ENCODE results near the gene STYX.
"Not testable (repeated sequence)": the region's sequence is repeated elsewhere in the genome, so short reads cannot be mapped to it uniquely, and the experiment has no call there.

The STYX gene

DNA sequence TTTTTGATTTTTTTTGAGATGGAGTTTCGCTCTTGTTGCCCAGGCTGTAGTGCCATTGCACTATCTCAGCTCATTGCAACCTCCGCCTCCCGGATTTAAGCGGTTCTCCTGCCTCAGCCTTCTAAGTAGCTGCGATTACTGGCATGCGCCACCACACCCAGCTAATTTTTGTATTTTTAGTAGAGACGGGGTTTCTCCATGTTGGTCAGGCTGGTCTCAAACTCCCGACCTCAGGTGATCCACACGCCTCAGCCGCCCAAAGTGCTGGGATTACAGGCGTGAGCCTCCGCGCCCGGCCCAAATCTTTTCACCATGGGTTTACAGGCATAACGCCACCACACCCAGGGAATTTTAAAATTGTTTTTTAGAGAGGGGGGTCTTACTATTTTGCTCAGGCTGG is 931 bp upstream of the STYX start:
- DNase-seq, result not testable (repeated sequence)

DNA sequence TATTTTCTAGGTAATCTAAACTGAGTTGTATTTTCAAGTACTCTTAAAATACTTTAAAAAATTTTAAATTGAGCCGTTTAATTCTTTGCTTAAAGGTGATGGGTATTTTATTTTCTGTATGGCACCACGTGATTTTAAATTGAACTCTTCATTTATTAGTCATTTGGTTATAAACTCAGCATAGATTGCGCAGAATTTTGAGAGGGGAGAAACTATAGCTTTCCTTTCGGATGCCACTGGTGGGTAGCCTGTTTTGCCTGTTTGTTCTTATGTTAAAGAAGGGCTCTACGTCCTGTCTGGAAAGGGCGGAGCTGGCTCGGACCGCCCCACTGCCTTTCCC is 411 bp upstream of the STYX start:
- DNase-seq, result no peak

DNA sequence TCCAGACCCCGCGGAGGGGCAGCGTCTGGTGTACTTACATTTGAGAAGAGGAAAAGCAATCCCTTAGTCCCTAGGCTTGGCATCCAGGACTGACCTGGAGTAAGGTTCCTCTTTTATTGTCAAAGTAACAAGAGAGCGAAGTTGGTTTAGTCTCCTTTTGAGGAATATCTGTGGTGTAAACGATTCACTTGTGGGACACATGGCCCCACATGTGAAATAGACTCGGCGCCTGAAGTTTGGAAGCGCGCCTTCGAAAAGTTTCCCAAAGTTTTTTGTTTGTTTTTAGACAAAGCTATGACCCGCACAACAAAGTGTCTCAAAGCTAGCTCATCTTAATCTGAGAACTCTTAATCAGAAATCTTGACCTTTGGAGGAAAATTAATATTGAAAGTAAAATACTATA is 744 bp downstream of the STYX start:
- no peak for DNase-seq

DNA sequence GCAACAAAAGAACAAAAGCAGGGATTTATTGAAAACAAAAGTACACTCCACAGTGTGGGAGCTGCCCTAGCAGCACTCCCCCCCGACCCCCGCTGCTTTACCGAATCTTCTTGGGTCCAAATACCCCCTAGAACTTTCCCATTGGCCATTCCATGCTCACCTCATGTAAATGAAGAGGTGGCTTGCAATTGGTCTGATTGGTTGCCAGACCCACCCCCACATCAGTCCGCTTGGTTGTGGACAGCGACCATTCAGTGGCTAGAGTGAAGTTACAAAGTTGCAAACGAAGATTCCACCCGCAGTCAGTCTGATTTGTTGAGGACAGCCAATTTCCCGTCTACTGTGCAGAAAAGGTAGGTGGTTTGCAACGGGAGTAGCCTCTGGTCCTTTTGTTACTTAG is 3.9 kb downstream of the STYX start:
- no peak for DNase-seq

DNA sequence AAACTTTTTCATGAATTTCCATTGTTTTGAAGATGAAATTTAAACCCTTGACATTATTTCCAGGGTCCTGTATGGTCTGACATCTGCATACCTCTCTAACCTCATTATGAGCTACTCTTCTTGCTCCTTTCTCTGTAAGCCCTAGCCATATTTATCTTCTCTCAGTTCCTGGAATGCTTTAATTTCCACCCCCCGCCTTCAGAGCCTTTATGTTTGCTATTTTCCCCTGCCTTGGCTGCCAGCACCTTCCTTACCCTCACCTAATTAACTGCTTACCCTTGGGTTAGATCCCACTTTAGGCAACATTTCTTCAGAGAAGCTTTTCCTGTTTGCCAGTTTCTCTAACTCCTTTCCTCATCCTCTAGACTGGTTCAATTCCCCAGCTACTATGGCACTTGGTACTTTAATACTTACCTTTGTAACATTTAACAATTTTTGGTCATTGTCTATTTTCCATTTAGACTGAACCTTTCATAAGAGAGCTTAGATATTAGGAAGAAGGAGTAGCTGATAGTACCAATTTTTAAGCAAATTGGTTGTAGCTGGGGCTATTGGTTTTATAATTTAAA is 6.0 kb downstream of the STYX start:
- DNase-seq, result no peak

DNA sequence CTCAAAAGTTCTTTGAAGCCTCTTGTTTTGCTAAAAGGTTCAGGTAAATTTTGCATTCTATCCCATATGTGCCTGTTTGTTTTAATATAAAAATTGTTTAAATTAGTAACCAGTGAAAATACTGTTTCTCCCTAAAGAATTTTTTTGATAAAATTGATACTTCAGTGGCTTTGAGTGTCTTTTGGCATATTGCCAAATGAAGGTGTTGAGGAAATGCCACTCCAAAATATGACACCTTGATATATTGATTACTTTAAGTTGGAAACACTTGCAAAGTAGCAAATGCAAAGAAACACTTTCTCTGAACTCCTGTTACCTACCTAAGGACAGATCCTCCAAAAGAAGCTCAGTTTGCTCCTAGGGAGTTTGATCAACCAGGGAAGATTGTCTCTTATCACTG is 8.4 kb downstream of the STYX start:
- DNase-seq, result no peak

DNA sequence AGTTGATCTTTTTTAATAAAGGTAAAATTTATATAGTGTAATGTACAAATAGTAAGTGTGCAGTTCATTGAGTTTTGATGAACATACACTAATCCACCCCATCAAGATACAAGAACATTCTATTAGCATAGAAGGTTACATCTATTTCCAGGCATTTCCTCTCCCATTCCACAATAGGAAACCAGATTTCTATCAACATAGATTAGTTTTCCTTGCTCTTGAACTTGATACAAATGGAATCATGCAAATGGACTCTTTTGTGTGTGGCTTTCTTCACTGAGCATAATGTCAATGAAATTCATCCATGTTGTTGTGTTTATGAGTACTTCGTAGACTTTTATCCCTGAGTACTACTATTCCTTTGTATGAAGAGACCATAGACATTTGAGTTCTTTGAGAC is 10.8 kb downstream of the STYX start:
- no peak for DNase-seq

DNA sequence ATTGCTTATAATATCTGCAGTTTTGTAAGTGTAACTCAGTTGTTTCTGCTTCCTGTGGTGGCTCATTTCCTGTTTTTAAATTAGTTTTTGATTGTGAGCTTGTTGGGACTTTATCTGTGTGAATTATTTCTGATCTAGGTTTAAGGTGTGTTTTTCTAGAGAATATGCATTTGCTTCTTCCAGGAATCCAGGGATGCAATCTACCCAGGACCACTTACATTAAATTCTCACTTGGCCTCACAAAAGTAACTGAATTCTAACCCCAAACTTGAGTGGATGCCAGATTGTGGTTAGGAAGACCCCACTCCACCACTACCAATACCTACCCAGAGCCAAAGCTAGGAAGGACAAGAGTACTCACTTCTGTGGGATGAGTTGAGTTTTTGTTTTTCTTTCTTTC is 11.9 kb downstream of the STYX start:
- DNase-seq, result no peak

DNA sequence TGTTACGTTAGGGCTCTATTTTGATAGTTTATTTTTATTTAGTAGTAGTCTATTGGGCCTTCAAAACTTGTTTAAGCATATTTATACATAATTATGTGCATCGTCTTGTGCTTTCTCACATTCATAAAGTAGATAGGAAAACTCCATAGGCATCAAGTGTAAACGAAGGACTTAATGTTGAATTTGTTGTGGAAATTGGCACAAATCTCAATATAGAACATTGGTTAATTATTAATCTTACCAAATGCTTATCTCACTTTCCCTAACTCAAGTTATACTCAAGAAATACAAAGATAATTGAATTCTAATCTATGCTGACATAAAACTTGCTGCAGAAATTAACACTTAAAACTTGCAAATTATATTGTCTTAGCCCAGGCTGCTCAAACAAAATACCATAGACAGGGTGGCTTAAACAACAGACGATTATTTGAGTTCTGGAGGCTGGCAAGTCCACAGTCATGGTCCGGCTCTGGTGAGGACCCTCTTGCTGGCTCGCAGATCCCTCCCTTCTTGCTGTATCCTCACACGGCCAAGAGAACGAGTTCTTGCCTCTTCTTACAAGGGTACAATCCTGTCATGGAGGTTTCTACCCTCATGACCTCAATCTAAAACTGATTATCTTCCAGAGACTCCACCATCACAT is 18.8 kb downstream of the STYX start:
- DNase-seq, result no peak

DNA sequence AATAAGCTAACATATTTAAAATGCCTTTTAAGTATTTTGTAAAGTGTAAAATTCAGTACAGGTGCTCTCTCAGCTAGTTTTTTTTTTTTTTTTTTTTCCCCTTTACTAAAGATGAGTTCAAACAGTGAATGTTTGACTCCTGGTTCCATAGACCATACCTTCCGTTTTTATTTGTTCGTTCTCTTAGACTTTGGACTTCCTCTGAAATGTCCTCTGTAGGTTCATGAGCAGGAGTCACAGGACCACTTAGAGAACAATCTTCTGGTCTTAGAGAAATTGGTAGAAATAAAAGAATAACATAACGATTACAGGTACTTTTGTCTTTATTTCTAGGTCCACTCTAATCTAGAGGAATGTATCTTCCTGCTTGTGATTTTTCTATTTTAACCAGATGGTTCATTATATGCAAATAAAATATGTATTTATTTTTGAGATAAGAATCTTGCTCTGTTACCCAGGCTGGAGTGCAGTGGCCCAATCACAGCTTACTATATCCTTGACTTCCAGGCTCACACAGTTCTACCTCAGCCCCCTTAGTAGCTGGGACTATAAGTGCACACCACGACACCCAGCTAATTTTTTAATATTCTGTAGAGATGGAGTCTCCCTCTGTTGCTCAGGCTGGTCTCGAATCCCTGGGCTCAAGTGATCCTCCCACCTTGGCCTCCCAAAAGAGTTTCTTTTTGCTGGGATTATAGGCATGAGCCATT is 25.8 kb downstream of the STYX start:
- no peak for DNase-seq

DNA sequence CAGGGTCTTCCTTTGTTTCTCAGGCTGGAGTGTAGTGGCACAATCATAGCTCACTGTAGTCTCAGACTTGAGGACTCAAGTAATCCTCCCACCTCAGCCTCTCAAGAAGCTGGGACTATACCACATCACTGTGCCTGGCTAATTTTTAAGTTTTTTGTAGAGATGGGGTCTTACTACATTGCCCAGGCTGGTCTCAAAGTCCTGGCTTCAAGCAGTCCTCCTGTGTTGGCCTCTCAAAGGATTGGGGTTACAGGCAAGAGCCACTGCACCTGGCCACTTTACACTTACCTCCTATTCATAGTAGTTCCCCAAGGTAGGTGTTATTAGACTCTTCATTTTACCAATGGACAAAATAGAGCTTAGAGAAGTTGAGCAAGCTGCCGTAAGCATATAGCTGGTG is 29.2 kb downstream of the STYX start:
- no peak for DNase-seq

DNA sequence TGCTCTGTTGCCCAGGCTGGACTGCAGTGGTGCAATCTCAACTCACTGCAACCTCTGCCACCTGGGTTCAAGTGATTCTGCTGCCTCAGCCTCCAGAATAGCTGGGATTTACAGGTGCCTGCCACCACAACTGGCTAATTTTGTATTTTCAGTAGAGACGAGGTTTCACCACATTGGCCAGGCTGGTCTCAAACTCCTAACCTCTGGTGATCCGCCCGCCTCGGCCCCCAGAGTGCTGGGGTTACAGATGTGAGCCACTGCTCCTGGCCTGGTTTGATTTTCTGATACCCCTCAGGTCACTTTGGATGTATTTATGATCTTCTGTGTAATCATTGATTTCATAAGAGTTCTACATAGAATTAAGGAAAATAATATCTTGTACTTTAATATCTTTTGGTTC is 33.0 kb downstream of the STYX start:
- not testable (repeated sequence) for DNase-seq

DNA sequence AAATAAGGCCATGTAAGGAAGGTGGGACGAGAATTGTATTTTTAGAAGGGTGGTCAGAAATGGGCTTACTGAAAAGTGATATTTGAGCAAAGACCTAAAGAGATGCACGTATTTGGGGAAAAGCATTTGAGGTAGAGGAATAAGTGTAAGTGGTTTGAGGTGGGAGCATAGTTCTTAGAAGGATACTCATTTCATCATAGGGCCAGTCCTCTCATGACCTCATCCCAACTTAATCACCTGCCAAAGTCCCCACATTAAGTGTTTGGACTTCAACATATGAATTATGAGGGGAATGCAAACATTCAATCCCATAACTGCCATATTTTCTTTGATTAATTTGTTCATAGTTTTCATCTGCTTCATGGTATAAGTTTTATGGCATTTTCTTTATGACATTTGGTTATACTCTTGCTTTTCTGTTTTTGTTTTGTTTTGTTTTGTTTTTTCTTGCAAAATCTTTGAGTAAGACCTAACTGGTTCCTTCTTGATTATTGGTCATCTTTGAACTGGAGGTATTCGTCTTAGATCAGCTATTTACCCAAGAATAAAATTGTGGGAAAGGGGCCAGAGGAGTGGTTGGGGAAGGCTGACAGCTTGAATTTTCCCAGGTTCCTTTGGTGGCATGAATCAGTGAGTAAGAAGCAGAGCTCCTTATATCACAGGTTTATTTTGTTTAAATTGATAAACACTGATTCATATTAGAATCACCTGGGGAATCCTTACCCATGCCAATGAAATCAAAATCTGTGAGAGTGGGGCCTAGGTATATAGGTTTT is 37.3 kb downstream of the STYX start:
- no peak for DNase-seq

DNA sequence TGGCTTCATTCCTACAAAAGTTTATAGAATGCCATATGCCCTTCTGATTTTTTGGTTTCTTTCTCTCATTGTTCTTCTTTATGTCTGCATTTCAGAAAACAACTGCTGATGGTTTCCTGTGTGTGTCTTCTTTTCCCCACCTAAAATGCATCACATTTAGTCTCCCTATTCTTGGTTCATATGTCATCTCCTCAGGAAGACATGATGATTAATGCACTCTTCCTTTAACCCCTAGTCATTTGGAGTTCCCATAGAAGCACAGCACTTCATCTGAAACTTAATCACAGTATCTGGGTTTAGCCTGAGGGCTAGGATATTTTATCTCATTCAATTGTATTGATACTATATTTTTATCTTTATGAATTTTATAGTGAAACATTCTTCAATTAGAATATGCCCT is 39.9 kb downstream of the STYX start:
- DNase-seq, result no peak

DNA sequence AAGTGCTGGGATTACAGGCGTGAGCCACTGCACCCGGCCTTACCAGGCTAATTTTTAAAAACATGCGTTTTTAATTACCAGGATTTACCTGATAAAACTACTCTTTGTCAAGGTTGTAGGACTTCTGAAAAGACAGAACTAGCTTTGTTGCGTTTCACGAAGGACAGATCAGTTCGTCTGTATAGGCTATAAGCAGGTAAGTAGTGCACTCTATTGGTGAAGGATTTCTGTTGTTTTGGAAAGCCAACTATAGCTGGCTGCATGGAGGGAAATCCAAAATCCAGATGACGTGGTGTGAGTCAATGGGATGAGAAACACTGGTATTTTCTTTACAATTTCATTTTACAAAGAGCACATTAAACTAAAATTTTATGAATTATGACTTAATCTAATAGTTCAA is 46.9 kb downstream of the STYX start:
- DNase-seq, result no peak

DNA sequence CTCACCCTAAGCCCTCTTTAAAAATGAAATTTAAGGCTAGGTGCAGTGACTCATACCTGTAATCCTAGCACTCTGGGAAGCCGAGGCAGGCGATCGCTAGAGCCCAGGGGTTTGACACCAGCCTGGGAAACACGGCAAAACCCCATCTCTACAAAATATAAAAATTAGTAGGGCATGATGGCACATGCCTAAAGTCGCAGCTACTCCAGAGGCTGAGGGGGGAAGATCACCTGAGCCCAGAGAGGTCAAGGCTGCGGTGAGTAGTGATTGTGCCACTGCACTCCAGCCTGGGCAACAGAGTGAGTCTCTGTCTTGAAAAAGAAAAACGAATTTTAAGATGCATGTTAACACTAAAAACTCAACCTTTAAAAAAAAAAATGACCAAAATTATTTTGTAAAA is 48.7 kb downstream of the STYX start:
- DNase-seq, result no peak

DNA sequence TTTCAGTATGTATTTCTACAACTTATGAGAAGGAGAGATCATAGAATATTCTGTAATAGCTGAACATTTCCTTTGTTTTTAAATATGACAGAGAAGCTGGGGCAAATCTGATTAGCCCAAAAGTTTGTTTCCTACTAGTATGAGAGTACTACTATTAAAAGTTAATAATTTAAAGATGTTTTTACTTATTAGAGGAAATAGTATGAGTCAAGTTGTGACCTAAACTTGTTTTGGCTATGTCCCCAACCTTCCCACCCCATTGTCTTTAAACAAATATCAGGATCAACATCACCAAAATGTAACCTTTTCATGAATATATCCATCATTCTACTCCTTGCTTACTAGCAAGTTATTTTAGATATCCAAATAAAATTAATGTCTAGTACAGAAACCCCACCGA is 50.9 kb downstream of the STYX start:
- DNase-seq, result no peak

DNA sequence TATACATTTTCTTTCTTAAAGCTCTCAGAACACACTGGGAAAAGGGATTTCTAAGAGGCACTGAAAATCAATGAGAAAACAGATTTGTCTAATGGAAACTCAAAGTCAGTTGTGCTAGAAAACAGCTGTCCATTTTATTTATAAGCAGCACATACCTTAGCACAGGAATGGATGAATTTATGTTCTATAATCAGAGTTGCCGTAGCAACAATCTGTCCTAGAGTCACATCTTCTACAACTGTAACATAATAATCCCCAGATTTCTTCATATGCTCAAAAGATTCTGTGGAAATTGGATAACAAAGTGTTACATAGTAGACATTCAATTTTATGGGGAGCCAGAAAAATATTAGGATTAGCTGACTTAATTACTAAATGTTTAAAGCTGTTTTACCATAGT is 51.7 kb downstream of the STYX start:
- no peak for DNase-seq

DNA sequence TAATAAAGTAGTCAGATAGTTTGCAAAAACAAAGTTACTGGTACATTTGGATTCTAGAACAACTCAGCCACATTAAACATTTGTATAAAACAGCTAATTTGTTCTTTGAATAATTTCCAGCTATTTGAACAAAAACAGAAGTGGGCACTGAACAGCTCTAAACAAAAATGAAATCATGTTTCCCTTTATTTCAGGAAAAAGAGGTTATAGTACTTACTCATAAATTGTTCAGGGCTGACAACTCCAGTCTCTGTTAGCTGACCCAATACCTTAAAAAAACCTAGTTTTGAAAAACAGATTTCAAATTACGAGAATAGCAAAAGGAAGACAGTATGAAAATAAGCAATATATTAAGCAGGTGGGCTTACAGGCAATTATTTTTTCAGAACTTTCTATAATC is 53.2 kb downstream of the STYX start:
- DNase-seq, result no peak

DNA sequence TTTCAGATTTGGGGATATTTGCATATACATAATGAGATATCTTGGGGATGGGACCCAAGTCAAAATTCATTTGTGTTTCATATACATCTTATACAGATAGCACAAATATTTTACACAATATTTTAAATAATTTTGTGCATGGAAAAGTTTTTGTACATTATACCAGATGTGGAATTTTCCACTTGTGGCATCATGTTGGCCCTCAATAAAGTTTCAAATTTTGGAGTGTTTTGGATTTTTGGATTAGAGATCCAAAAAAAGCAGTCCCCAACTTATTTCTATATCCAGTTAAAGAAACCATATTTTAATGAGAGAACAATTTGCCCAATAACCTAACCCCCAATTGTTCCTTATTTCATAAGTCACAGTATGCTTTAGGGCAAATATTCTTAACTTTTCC is 56.9 kb downstream of the STYX start:
- DNase-seq, result no peak

DNA sequence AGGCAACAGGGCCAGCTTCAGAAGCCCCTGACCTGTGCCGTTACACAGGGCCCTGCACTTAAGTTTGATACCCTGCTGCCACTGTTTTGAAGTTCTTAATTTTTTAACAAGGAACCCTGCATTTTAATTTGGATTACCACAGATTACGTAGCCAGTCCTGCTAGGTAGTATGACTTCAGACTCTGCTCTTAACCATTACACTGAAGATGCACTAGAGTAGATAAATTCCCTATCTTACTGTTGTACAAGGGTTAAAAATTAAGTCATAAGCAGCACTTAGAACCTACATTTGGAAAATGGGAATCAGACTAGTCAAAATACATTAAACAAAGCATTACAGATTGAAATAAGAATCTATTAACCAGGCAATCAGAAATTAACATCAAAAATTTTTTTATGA is 59.2 kb downstream of the STYX start:
- DNase-seq, result no peak

DNA sequence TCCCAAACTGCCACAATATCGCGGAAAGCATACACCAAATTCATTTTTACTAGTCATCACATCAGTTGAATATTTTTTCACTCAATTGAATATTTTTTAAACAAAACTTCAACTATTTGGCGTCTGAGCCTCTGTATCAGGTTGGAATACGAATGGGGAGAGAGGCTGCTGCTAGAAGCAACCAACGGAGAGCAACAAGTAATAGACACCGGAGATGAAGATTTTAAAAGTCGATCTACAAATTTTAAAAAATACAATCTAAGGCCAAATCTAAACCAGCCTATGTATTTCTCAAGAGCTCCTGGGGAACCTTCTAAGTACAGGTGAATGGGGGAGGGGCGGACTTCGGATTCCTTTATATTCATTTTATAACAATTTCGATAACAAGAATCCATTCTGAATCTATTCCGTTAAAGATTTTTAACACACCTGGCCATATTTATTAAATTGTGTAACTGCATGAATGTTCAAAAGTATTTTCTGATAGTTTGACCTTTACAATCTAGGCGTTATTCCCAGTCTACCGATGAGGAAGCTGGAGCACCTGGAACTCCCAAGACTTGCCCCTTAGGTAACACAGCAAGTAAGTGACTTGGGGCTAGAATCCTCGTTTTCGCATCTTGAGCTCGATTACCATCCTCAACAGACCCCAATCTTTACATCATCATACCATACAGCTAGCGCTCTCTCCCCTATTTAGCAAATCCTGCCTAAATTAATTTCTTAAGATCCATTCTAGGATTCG is 60.2 kb downstream of the STYX start:
- peak in 1 of 2 experiments; percentile 39 for DNase-seq

DNA sequence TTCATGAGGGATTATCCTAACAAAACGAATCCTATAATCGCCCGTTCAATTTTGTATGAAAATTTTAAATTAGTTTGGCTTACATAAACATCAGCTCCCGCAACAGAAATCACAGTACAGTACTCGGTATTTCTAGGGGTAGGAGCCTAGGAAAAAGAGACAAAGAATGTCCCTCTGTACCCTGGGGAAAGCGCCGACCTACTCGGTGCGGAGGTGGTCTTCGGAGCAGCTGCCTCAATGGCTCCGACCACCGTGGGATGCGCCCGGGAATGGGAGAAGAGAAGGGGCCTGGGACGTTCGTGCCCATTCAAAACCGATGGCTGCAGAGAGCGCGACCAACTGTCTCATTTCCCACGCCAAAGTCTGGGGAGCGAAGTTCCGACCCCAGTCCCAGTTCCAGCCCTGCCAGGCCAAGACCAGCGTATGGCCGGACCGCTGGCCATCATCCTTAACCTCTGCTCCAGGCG is 60.8 kb downstream of the STYX start:
- no peak for DNase-seq
